GM18502 (cell line): ENCODE data around the gene COL4A1.

Source experiments
- ATAC-seq: cut with Tn5 transposase; IDR thresholded peaks from one replicate; pipeline ENCODE4 v1.9.1; 2021; ENCODE audit warnings: mild to moderate bottlenecking; ENCODE audit not compliant: unreplicated experiment, poor library complexity

COL4A1 gene

GRCh38 chr13:110107568-110108347, 199.2 kb downstream of the COL4A1 start:
- no peak for ATAC-seq

- ATAC-seq, result no peak
Observed at GRCh38 chr13:110106726-110107125, 200.2 kb downstream of the COL4A1 start.

GRCh38 chr13:110105136-110105535, 201.8 kb downstream of the COL4A1 start:
- ATAC-seq, result no peak

- ATAC-seq, result no peak
Observed at GRCh38 chr13:110103534-110103933, 203.4 kb downstream of the COL4A1 start.

- no peak for ATAC-seq
Observed at GRCh38 chr13:110103026-110103425, 203.9 kb downstream of the COL4A1 start.

- ATAC-seq, result no peak
Observed at GRCh38 chr13:110102053-110102452, 204.9 kb downstream of the COL4A1 start.

GRCh38 chr13:110099922-110100321, 207.0 kb downstream of the COL4A1 start:
- no peak for ATAC-seq
